T-helper 2 cell treated with Interferon-gamma antibody and Interleukin-4, amounts not matched to agents 5 μg/mL and 100 μg/mL, for 36 hours (primary cell): Measurements from ENCODE around the gene C19orf12.

Experiments
- DNase-seq: peaks from one replicate; pipeline ENCODE4 v3.0.0; 2021; ENCODE audit warnings: low spot score
- H3K27ac Mint-ChIP-seq: one replicate; pipeline ENCODE4 v1.8.0; 2021; ENCODE audit warnings: mild to moderate bottlenecking, mixed read lengths
- H3K27me3 Mint-ChIP-seq: one replicate; pipeline ENCODE4 v1.8.0; 2021; ENCODE audit warnings: low read depth, mixed read lengths
- H3K36me3 Mint-ChIP-seq: one replicate; pipeline ENCODE4 v1.8.0; 2021; ENCODE audit warnings: low read depth, mixed read lengths
- H3K4me1 Mint-ChIP-seq: one replicate; pipeline ENCODE4 v1.8.0; 2021; ENCODE audit warnings: low read depth, mixed read lengths
- H3K4me3 Mint-ChIP-seq: one replicate; pipeline ENCODE4 v1.8.0; 2022; ENCODE audit warnings: mild to moderate bottlenecking, moderate library complexity, mixed read lengths
- H3K9me3 Mint-ChIP-seq: one replicate; pipeline ENCODE4 v1.8.0; 2021; ENCODE audit warnings: mixed read lengths

Gene C19orf12

GRCh38 chr19:29748996-29749849 is 34.2 kb upstream of the C19orf12 start:
- no peak overlapping the region for H3K4me3 Mint-ChIP-seq
- DNase-seq = no peak
- no peaks in the 10 kb centered on the region for H3K36me3 Mint-ChIP-seq
- no peak overlapping the region for H3K27ac Mint-ChIP-seq
- no peaks in the 10 kb centered on the region for H3K4me1 Mint-ChIP-seq
- no peaks in the 10 kb centered on the region for H3K27me3 Mint-ChIP-seq
- no peaks in the 10 kb centered on the region for H3K9me3 Mint-ChIP-seq

DNA sequence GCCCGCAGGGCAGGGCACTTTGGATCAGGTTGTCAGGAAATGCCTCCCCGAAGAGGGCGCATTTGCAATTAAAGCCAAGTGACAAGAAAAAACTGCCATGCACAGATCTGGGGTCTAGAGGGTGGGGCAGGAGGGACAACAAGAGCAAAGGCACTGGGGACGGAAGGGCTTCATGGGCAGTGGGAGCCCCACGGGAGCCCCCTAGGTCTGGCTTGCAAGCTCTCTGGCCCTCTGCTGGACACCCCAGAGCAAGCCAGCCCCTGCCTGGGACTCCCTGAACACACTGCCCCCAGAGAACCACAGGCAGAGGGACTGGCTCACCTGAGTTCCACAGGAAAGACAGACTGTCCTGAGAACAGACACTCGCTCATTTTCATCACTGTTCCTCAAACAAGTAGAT is 30.2 kb upstream of the C19orf12 start:
- H3K27me3 Mint-ChIP-seq = peaks cover 2% of the 10 kb centered on the region
- H3K27ac Mint-ChIP-seq = no peak overlapping the region
- no peak for DNase-seq
- no peak overlapping the region for H3K4me3 Mint-ChIP-seq
- H3K9me3 Mint-ChIP-seq = no peaks in the 10 kb centered on the region
- no peaks in the 10 kb centered on the region for H3K36me3 Mint-ChIP-seq
- no peaks in the 10 kb centered on the region for H3K4me1 Mint-ChIP-seq

- no peak overlapping the region for H3K27ac Mint-ChIP-seq
- DNase-seq = no peak
- peaks cover 2% of the 10 kb centered on the region for H3K27me3 Mint-ChIP-seq
- no peaks in the 10 kb centered on the region for H3K9me3 Mint-ChIP-seq
- H3K36me3 Mint-ChIP-seq = no peaks in the 10 kb centered on the region
- H3K4me3 Mint-ChIP-seq = no peak overlapping the region
- H3K4me1 Mint-ChIP-seq = no peaks in the 10 kb centered on the region
Observed at GRCh38 chr19:29743681-29744080, 28.6 kb upstream of the C19orf12 start.

DNA sequence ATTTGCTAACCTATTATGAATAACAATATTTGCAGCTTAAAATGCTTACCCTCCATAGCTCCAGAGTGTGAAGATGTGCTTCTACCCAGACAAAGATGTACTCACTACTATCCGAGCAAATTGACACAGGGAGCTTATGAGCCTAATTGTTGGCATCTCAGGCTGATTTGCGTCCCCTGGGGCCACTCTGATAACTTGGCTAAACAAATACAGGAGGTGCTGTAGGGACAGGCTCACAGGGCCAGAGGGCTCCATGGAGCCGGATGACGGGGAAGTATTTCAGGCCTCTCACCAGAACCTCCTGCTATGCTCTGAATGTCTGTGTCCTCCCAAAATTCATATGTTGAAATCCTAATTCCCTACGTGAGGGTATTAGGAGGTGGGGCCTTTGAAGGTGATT is 26.7 kb upstream of the C19orf12 start:
- no peak for DNase-seq
- Mint-ChIP-seq H3K27ac (no peak overlapping the region), H3K4me1 (no peaks in the 10 kb centered on the region), H3K4me3 (no peak overlapping the region), H3K36me3 (no peaks in the 10 kb centered on the region), H3K27me3 (peaks cover 2% of the 10 kb centered on the region), H3K9me3 (no peaks in the 10 kb centered on the region)

- no peaks in the 10 kb centered on the region for H3K36me3 Mint-ChIP-seq
- H3K9me3 Mint-ChIP-seq = no peaks in the 10 kb centered on the region
- H3K4me1 Mint-ChIP-seq = no peaks in the 10 kb centered on the region
- H3K4me3 Mint-ChIP-seq = no peak overlapping the region
- DNase-seq = no peak
- no peak overlapping the region for H3K27ac Mint-ChIP-seq
- H3K27me3 Mint-ChIP-seq = peaks cover 2% of the 10 kb centered on the region
Observed at GRCh38 chr19:29741226-29741625, 26.2 kb upstream of the C19orf12 start.

- no peaks in the 10 kb centered on the region for H3K4me1 Mint-ChIP-seq
- no peaks in the 10 kb centered on the region for H3K36me3 Mint-ChIP-seq
- no peak overlapping the region for H3K27ac Mint-ChIP-seq
- no peak overlapping the region for H3K4me3 Mint-ChIP-seq
- peaks cover 5% of the 10 kb centered on the region for H3K27me3 Mint-ChIP-seq
- no peak for DNase-seq
- H3K9me3 Mint-ChIP-seq = no peaks in the 10 kb centered on the region
Observed at GRCh38 chr19:29737461-29738000, 22.5 kb upstream of the C19orf12 start.

- no peaks in the 10 kb centered on the region for H3K36me3 Mint-ChIP-seq
- DNase-seq = no peak
- H3K9me3 Mint-ChIP-seq = no peaks in the 10 kb centered on the region
- no peaks in the 10 kb centered on the region for H3K4me1 Mint-ChIP-seq
- no peak overlapping the region for H3K27ac Mint-ChIP-seq
- H3K27me3 Mint-ChIP-seq = peaks cover 9% of the 10 kb centered on the region
- no peak overlapping the region for H3K4me3 Mint-ChIP-seq
Observed at GRCh38 chr19:29735829-29736228, 20.8 kb upstream of the C19orf12 start.

GRCh38 chr19:29731331-29731850 is 16.3 kb upstream of the C19orf12 start:
- DNase-seq = no peak
- no peak overlapping the region for H3K4me3 Mint-ChIP-seq
- no peaks in the 10 kb centered on the region for H3K9me3 Mint-ChIP-seq
- H3K4me1 Mint-ChIP-seq = no peaks in the 10 kb centered on the region
- no peaks in the 10 kb centered on the region for H3K36me3 Mint-ChIP-seq
- no peak overlapping the region for H3K27ac Mint-ChIP-seq
- peaks cover 24% of the 10 kb centered on the region for H3K27me3 Mint-ChIP-seq

- no peak for DNase-seq
- Mint-ChIP-seq H3K36me3 (no peaks in the 10 kb centered on the region), H3K27me3 (peaks cover 37% of the 10 kb centered on the region), H3K4me3 (no peak overlapping the region), H3K4me1 (peaks cover 4% of the 10 kb centered on the region), H3K27ac (no peak overlapping the region), H3K9me3 (no peaks in the 10 kb centered on the region)
Observed at GRCh38 chr19:29727906-29728305, 12.8 kb upstream of the C19orf12 start.

DNA sequence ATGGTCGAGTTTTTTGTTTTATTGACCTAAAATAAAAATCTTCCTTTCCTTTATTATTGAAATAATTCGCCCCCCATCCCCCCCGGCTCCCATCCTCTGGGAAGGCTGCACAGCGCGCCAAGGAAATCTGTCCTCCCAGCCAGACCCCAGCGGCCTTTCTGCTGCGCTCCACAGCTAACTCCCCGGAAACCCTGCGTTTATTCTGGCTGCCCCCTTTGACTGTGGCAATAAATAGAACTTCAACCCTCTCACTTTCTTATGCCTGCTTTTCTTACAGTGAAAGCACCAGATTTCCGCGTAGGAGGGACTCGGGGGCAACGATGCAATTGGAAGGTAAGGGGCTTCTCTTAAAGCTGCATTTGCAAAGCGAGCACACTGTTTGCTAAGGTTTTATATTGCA is 9.7 kb upstream of the C19orf12 start:
- no peak overlapping the region for H3K27ac Mint-ChIP-seq
- H3K9me3 Mint-ChIP-seq = no peaks in the 10 kb centered on the region
- peaks cover 4% of the 10 kb centered on the region for H3K4me1 Mint-ChIP-seq
- no peaks in the 10 kb centered on the region for H3K36me3 Mint-ChIP-seq
- H3K27me3 Mint-ChIP-seq = peaks cover 43% of the 10 kb centered on the region
- no peak for DNase-seq
- H3K4me3 Mint-ChIP-seq = no peak overlapping the region

- H3K4me1 Mint-ChIP-seq = peaks cover 4% of the 10 kb centered on the region
- H3K9me3 Mint-ChIP-seq = no peaks in the 10 kb centered on the region
- no peak for DNase-seq
- H3K27ac Mint-ChIP-seq = no peak overlapping the region
- peak overlapping the region; percentile 64 for H3K4me3 Mint-ChIP-seq
- peaks cover 43% of the 10 kb centered on the region for H3K27me3 Mint-ChIP-seq
- H3K36me3 Mint-ChIP-seq = no peaks in the 10 kb centered on the region
Observed at GRCh38 chr19:29724102-29724641, 9.1 kb upstream of the C19orf12 start.

DNA sequence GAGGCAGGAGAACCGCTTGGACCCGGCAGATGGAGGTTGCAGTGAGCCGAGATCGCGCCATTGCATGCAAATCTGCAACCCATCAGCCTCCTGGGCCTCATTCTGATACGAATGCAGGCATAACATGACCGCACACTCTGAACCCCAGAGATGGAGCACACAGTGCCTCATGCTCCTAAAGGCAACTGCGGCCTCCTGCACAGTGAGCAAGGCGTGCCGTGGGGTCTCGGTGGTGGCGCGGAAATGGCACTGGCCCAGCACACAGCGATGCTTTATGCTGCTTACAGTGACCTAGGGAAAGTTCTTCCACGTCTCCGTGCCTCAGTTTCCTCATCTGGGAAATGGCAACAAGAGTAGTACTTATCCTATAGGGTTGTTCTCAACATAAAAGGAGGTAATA is 2.0 kb upstream of the C19orf12 start:
- Mint-ChIP-seq H3K4me3 (no peak overlapping the region), H3K9me3 (no peaks in the 10 kb centered on the region), H3K4me1 (peaks cover 33% of the 10 kb centered on the region), H3K27ac (no peak overlapping the region), H3K36me3 (peaks cover 22% of the 10 kb centered on the region), H3K27me3 (peaks cover 9% of the 10 kb centered on the region)
- no peak for DNase-seq

DNA sequence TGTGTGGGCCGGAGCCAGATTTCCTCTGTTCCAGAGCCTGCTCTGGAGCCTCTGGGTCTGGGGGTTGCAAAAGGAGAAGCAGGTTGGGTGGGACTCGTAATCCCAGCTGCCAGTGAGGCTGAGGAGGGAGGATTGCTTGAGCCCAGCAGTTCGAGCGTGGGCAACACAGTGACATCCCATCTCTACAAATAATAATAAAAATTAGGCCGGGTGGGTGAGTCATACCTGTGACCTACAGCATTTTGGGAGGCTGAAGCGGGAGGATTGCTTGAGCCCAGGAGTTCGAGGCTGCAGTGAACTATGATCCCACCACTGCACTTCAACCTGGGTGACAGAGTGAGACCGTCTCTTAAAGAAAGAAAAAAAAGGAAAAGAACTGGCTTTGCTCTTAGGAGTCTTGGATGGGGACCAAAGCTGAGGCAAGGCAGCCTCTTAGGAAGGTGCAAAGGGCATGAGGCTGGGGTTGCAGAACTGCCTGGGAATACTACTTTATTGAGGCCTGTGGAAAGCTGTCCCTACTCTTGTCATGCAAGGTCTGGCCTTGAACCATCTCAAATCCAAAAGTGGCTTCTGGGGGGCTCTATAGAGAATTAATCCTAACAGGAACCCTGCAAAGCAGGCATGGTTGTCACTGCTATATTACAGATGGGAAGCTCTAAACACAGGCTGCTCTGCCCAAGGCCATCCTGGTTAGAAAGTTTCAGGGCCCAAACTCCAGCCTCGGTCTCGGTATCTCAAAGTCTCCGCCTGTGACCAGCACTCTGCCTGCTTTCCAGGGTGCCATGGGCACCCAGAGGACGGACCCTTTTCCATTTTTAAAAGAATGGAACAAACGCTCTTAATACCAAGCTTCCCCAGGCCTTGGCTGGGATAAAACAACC is 880 bp upstream of the C19orf12 start:
- peaks cover 40% of the 10 kb centered on the region for H3K4me1 Mint-ChIP-seq
- DNase-seq = no peak
- no peaks in the 10 kb centered on the region for H3K9me3 Mint-ChIP-seq
- peak overlapping the region; percentile 90 for H3K27ac Mint-ChIP-seq
- peak overlapping the region; percentile 87 for H3K4me3 Mint-ChIP-seq
- H3K36me3 Mint-ChIP-seq = peaks cover 27% of the 10 kb centered on the region
- H3K27me3 Mint-ChIP-seq = peaks cover 2% of the 10 kb centered on the region
